Loucy (cell line): ENCODE data around the gene ACTG1.

Source experiments
- EZH2phosphoT487 ChIP-seq: fragments of 200-600 bp; IDR thresholded peaks from 2 replicates; pipeline ENCODE4 v1.6.1; 2018; ENCODE audit warnings: antibody characterized with exemption, mild to moderate bottlenecking, moderate library complexity, borderline replicate concordance
- TF ChIP-seq, protein P1 (sequence below): fragments of 200-600 bp; sonication (generic); conservative IDR thresholded peaks from 2 replicates; pipeline ENCODE4 v1.5.1; 2014; ENCODE audit warnings: mild to moderate bottlenecking, antibody characterized with exemption, low read length

DNA sequence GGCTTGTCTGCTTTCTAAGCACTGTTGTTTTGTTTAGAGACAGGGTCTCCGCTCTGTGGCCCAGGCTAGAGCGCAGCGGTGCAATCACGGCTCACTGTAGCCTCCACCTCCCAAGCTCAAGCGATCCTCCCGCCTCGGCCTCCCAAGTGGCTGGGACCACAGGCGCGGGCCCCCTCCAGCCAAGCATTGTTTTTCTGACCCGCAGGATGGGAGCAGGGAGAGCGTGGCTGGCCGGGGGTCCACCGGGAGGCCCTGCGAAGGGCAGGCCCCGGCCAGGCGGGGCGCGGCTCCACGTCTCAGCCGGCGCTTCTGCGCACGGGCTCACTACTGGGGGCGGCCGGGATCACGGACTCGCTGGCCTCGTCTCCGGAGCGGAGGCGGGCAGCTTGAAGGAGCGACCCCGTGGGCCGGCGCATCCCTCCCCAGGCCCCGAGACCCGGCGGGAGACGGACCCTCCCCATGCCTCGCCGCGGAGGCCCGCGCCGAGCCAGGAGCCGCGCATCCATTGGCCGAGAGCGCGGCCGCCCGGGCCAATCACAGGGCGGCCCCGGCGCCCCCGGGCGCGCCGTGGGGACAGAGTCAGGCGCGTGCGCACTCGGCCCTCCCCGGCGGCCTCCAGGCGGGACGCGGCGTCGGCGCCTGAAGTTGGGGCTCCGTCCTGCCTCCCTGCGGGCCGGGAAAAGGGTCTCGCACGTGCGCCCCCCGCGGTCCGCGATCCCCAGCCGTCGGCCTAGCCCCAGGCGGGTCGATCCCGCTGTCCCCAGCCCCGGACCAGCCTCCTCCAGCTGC is 24.9 kb downstream of the ACTG1 start:
- TF ChIP-seq, protein P1, sequence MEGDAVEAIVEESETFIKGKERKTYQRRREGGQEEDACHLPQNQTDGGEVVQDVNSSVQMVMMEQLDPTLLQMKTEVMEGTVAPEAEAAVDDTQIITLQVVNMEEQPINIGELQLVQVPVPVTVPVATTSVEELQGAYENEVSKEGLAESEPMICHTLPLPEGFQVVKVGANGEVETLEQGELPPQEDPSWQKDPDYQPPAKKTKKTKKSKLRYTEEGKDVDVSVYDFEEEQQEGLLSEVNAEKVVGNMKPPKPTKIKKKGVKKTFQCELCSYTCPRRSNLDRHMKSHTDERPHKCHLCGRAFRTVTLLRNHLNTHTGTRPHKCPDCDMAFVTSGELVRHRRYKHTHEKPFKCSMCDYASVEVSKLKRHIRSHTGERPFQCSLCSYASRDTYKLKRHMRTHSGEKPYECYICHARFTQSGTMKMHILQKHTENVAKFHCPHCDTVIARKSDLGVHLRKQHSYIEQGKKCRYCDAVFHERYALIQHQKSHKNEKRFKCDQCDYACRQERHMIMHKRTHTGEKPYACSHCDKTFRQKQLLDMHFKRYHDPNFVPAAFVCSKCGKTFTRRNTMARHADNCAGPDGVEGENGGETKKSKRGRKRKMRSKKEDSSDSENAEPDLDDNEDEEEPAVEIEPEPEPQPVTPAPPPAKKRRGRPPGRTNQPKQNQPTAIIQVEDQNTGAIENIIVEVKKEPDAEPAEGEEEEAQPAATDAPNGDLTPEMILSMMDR = no peak
- no peak for TF ChIP-seq EZH2phosphoT487
